ENCODE measurements around the gene OSBPL8. TPM values are rescaled to one million over a fixed set of nuclear protein-coding genes. Genes with fewer than 3 reads are reported as not detected.

OSBPL8 gene
- total and polyA plus RNA-seq, 2 experiments from 2014 or later: 64.4 to 73.4 TPM

DNA sequence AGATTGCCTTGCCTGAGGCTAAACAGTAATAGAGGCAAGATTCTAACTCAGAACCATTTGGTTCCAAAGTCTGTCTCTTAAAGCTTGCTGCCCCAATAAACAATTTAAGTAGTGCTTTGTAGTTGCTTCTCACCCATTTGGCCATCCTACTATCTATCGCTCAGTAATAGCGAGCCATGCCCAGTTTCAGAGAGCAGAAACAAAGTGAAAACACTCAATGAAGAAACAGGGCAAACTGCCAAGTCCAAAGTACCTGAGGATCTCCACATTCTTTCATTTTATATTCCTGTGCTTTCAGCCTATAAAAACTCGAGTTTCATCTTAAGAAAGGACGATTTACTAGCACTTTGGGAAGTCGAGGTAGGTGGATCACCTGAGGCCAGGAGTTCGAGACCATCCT, 108.0 kb downstream of the OSBPL8 start:
- Histone ChIP-seq H3K9me2 (ENCODE audit: insufficient read depth) (no peaks in the 10 kb centered on the region), H4K20me1 (ENCODE audit: insufficient read depth) (no peaks in the 10 kb centered on the region), H3K4me1 (ENCODE audit: insufficient read depth) (peaks cover 32% of the 10 kb centered on the region), H3K27ac (no peak overlapping the region), H2AFZ (no peak overlapping the region), H3K79me2 (ENCODE audit: insufficient read depth) (peaks cover 68% of the 10 kb centered on the region), H3K9me3 (ENCODE audit: low read depth) (no peaks in the 10 kb centered on the region), H3K4me2 (ENCODE audit: unreplicated experiment) (no peak overlapping the region), H3K27me3 (replicated peaks; ENCODE audit: insufficient read depth) (no peaks in the 10 kb centered on the region), H3F3A (ENCODE audit: insufficient read depth) (peaks cover 27% of the 10 kb centered on the region), H3K9ac (no peak overlapping the region), H3K4me3 (no peak overlapping the region), H3K36me3 (ENCODE audit: low read depth) (no peaks in the 10 kb centered on the region)
- no peak for TF ChIP-seq EZH2phosphoT487 (IDR thresholded peaks at IDR 0.05; ENCODE audit: insufficient read depth, low read depth)
- TF ChIP-seq EZH2 (IDR thresholded peaks at IDR 0.05; ENCODE audit: insufficient read depth, poor library complexity, severe bottlenecking): no peak
- 94 to 99% methylated on average over 6 of the region's 6 CpGs for WGBS, 2 experiments (ENCODE audit: low coverage in 1 of 2, low lambda C conversion rate in 2 of 2, missing lambda C conversion rate in 2 of 2)
- in situ Hi-C loops (cut with MboI): no loop called here
- no peak for DNase-seq

DNA sequence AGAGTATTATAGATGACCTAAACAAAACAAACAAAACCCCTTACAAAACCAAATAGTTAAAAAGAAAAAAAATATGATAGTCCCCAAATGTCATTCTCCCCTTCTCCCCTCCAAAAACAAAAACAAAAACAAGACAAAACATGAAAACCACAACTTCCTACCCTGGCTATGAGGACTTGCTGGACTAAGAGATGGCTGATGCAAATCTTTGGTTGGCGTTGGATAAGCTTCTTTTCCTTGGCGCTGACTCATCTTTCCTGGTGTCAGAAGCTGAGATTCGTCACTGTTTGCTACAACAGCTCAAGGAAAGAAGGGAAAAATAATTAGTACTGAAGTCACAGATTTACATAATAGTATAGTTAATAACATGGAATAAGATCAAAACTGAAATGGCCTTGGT, 108.9 kb downstream of the OSBPL8 start:
- DNase-seq: peak; percentile 97
- TF ChIP-seq EZH2phosphoT487 (IDR thresholded peaks at IDR 0.05; ENCODE audit: insufficient read depth, low read depth) (no peak), EZH2 (IDR thresholded peaks at IDR 0.05; ENCODE audit: insufficient read depth, poor library complexity, severe bottlenecking) (no peak)
- Histone ChIP-seq H3K4me3 (no peak overlapping the region; the same call in 1 of the 2 replicates), H4K20me1 (ENCODE audit: insufficient read depth) (no peaks in the 10 kb centered on the region), H3K9ac (no peak overlapping the region), H3K4me2 (ENCODE audit: unreplicated experiment) (peak overlapping the region; percentile 45), H3F3A (ENCODE audit: insufficient read depth) (peaks cover 30% of the 10 kb centered on the region), H3K27me3 (replicated peaks; ENCODE audit: insufficient read depth) (no peaks in the 10 kb centered on the region), H3K9me2 (ENCODE audit: insufficient read depth) (no peaks in the 10 kb centered on the region), H3K27ac (peak overlapping the region; percentile 81), H3K79me2 (ENCODE audit: insufficient read depth) (peaks cover 70% of the 10 kb centered on the region), H3K36me3 (ENCODE audit: low read depth) (no peaks in the 10 kb centered on the region), H2AFZ (no peak overlapping the region), H3K4me1 (ENCODE audit: insufficient read depth) (peaks cover 27% of the 10 kb centered on the region), H3K9me3 (ENCODE audit: low read depth) (no peaks in the 10 kb centered on the region)
- 0 to 6% methylated on average over 3 of the region's 3 CpGs for WGBS, 2 experiments (ENCODE audit: low coverage in 1 of 2, low lambda C conversion rate in 2 of 2, missing lambda C conversion rate in 2 of 2)
- in situ Hi-C loops (cut with MboI): no loop called here

DNA sequence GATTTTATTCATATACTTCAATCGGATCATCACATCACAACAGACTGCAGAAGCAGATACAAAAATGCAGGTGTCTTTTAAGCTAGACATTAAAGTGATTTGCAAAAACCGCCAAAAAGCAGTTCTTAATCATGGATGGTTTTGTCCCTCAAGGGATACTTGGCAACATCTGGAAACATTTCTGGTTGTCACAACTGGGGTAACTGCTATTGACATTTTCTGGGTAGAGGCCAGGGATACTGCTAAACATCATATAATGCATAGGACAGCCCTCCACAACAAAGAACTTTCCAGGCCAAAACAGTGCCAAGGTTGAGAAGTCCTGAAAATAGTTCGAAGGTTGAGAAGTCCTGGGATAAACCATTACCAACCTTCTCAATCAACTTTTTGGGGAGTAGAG, 109.6 kb downstream of the OSBPL8 start:
- Histone ChIP-seq H4K20me1 (ENCODE audit: insufficient read depth) (no peaks in the 10 kb centered on the region), H3K9me2 (ENCODE audit: insufficient read depth) (no peaks in the 10 kb centered on the region), H3K4me1 (ENCODE audit: insufficient read depth) (peaks cover 25% of the 10 kb centered on the region), H2AFZ (no peak overlapping the region), H3K27me3 (replicated peaks; ENCODE audit: insufficient read depth) (no peaks in the 10 kb centered on the region), H3K9me3 (ENCODE audit: low read depth) (no peaks in the 10 kb centered on the region), H3K79me2 (ENCODE audit: insufficient read depth) (peaks cover 77% of the 10 kb centered on the region), H3K36me3 (ENCODE audit: low read depth) (no peaks in the 10 kb centered on the region), H3K4me3 (0 out of 2 replicates have a peak overlapping the region, but pooled peaks have one; percentile 7), H3K4me2 (ENCODE audit: unreplicated experiment) (peak overlapping the region; percentile 45), H3K27ac (peak overlapping the region; percentile 81), H3K9ac (no peak overlapping the region), H3F3A (ENCODE audit: insufficient read depth) (peaks cover 31% of the 10 kb centered on the region)
- 48 to 49% methylated on average over 3 of the region's 3 CpGs for WGBS, 2 experiments (ENCODE audit: low coverage in 1 of 2, low lambda C conversion rate in 2 of 2, missing lambda C conversion rate in 2 of 2)
- TF ChIP-seq EZH2phosphoT487 (IDR thresholded peaks at IDR 0.05; ENCODE audit: insufficient read depth, low read depth) (no peak), EZH2 (IDR thresholded peaks at IDR 0.05; ENCODE audit: insufficient read depth, poor library complexity, severe bottlenecking) (no peak)
- peak; percentile 22 for DNase-seq
- in situ Hi-C loops (cut with MboI): no loop called here

DNA sequence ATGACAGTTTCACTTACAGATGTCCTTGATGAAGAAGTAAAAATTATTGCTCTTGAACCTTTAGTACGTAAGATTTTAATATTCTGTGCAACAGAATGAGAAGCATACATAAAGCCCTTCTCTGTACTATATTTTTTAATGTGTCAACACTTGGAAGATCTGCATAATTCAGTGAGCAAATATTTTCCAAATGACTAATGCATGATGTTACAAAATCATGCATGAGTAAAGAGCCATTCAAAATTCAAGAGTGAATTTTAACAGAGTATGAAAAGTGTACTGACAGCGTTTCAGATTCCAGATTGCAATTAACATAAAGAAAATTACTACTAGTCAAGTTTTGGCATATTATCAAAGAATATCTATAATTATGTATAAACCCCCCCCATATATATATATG, 110.0 kb downstream of the OSBPL8 start:
- no peaks in the 10 kb centered on the region for H3K27me3 ChIP-seq (replicated peaks; ENCODE audit: insufficient read depth)
- no peak overlapping the region for H2AFZ ChIP-seq
- TF ChIP-seq EZH2 (IDR thresholded peaks at IDR 0.05; ENCODE audit: insufficient read depth, poor library complexity, severe bottlenecking) (no peak), EZH2phosphoT487 (IDR thresholded peaks at IDR 0.05; ENCODE audit: insufficient read depth, low read depth) (no peak)
- peak overlapping the region; percentile 45 for H3K4me2 ChIP-seq (ENCODE audit: unreplicated experiment)
- no peaks in the 10 kb centered on the region for H3K9me3 ChIP-seq (ENCODE audit: low read depth)
- peak overlapping the region; percentile 81 for H3K27ac ChIP-seq
- H3K4me3 ChIP-seq: 0 out of 2 replicates have a peak overlapping the region, but pooled peaks have one; percentile 7
- in situ Hi-C loops (cut with MboI): no loop called here
- peak; percentile 77 for DNase-seq
- H4K20me1 ChIP-seq (ENCODE audit: insufficient read depth): no peaks in the 10 kb centered on the region
- peaks cover 78% of the 10 kb centered on the region for H3K79me2 ChIP-seq (ENCODE audit: insufficient read depth)
- H3K36me3 ChIP-seq (ENCODE audit: low read depth): no peaks in the 10 kb centered on the region
- peaks cover 26% of the 10 kb centered on the region for H3K4me1 ChIP-seq (ENCODE audit: insufficient read depth)
- H3F3A ChIP-seq (ENCODE audit: insufficient read depth): peaks cover 34% of the 10 kb centered on the region
- H3K9ac ChIP-seq: no peak overlapping the region
- H3K9me2 ChIP-seq (ENCODE audit: insufficient read depth): no peaks in the 10 kb centered on the region
- WGBS, 2 experiments (ENCODE audit: low coverage in 1 of 2, low lambda C conversion rate in 2 of 2, missing lambda C conversion rate in 2 of 2): 6 to 9% methylated on average over 2 of the region's 2 CpGs

DNA sequence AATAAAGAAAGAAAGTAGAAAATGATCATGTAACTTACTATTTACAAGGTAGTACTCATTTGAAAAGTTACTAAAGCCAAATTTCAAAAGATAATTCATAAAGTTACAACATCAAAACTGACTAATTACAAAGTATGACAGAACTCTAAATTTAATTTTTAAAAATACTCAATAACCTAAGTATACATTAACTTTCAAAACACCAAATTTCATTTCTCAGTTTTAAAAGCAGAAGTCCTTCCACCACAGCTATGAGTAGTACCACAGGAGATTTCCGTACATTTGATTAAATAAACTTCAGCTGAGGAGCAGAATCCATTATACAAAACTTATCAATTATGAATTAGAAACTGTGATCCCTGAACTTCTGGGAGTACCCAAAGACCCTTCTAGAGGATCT, 110.6 kb downstream of the OSBPL8 start:
- WGBS, 2 experiments (ENCODE audit: low coverage in 1 of 2, low lambda C conversion rate in 2 of 2, missing lambda C conversion rate in 2 of 2): 93 to 96% methylated on average over 1 of the region's 1 CpG
- Histone ChIP-seq H3K9me2 (ENCODE audit: insufficient read depth) (no peaks in the 10 kb centered on the region), H3F3A (ENCODE audit: insufficient read depth) (peaks cover 36% of the 10 kb centered on the region), H3K4me3 (no peak overlapping the region), H3K9me3 (ENCODE audit: low read depth) (no peaks in the 10 kb centered on the region), H4K20me1 (ENCODE audit: insufficient read depth) (no peaks in the 10 kb centered on the region), H3K4me1 (ENCODE audit: insufficient read depth) (peaks cover 28% of the 10 kb centered on the region), H3K79me2 (ENCODE audit: insufficient read depth) (peaks cover 78% of the 10 kb centered on the region), H2AFZ (no peak overlapping the region), H3K9ac (no peak overlapping the region), H3K4me2 (ENCODE audit: unreplicated experiment) (no peak overlapping the region), H3K27ac (peak overlapping the region; percentile 81), H3K36me3 (ENCODE audit: low read depth) (no peaks in the 10 kb centered on the region), H3K27me3 (replicated peaks; ENCODE audit: insufficient read depth) (no peaks in the 10 kb centered on the region)
- in situ Hi-C loops (cut with MboI): no loop called here
- no peak for DNase-seq
- TF ChIP-seq EZH2 (IDR thresholded peaks at IDR 0.05; ENCODE audit: insufficient read depth, poor library complexity, severe bottlenecking): no peak
- TF ChIP-seq EZH2phosphoT487 (IDR thresholded peaks at IDR 0.05; ENCODE audit: insufficient read depth, low read depth): no peak
